Activated effector memory CD4-positive, alpha-beta T cell treated with anti-CD3 and anti-CD28 coated beads, Interleukin-2, amount 50 U/mL, for 16 hours (primary cell): ENCODE results near the gene DNAJC7.
A peak's percentile ranks its signal among the peaks of the same experiment; 100 is the strongest.
"Not testable (repeated sequence)": the region's sequence is repeated elsewhere in the genome, so short reads cannot be mapped to it uniquely, and the experiment has no call there.

Experiments used
- DNase-seq: peaks from one replicate; pipeline ENCODE4 v3.0.0-alpha.2; 2020

DNAJC7 gene

GRCh38 chr17:42039794-42040763, 22.8 kb upstream of the DNAJC7 start:
- DNase-seq = no peak

GRCh38 chr17:42038221-42038973, 21.2 kb upstream of the DNAJC7 start:
- no peak for DNase-seq

GRCh38 chr17:42034059-42034458, 16.8 kb upstream of the DNAJC7 start:
- DNase-seq = no peak

- no peak for DNase-seq
Measured at GRCh38 chr17:42031584-42031983, 14.3 kb upstream of the DNAJC7 start.

GRCh38 chr17:42028791-42029127, 11.5 kb upstream of the DNAJC7 start:
- no peak for DNase-seq

GRCh38 chr17:42027961-42028790, 10.9 kb upstream of the DNAJC7 start:
- no peak for DNase-seq

- no peak for DNase-seq
Measured at GRCh38 chr17:42027590-42027889, 10.3 kb upstream of the DNAJC7 start.

GRCh38 chr17:42026857-42027589, 9.8 kb upstream of the DNAJC7 start:
- no peak for DNase-seq

- no peak for DNase-seq
Measured at GRCh38 chr17:42025936-42026335, 8.7 kb upstream of the DNAJC7 start.

GRCh38 chr17:42025191-42025579, 7.9 kb upstream of the DNAJC7 start:
- DNase-seq = no peak

GRCh38 chr17:42023524-42024349, 6.5 kb upstream of the DNAJC7 start:
- no peak for DNase-seq

- not testable (repeated sequence) for DNase-seq
Measured at GRCh38 chr17:42020845-42021244, 3.6 kb upstream of the DNAJC7 start.

GRCh38 chr17:42019509-42020404, 2.5 kb upstream of the DNAJC7 start, which contains the start of gene NKIRAS2:
Gene NKIRAS2 (plus strand): TSS chr17:42020090. CDS start chr17:42021578, 1,488 bp downstream.
- peak; percentile 98 for DNase-seq

- no peak for DNase-seq
Measured at GRCh38 chr17:42018988-42019387, 1.7 kb upstream of the DNAJC7 start.

- DNase-seq = no peak
Measured at GRCh38 chr17:42018339-42018738, 1.1 kb upstream of the DNAJC7 start.

GRCh38 chr17:42017866-42018200, 594 bp upstream of the DNAJC7 start:
- DNase-seq = no peak

- peak; percentile 74 for DNase-seq
Measured at GRCh38 chr17:42016411-42016831, 818 bp downstream of the DNAJC7 start.

GRCh38 chr17:42013740-42014139, 3.5 kb downstream of the DNAJC7 start:
- not testable (repeated sequence) for DNase-seq

- DNase-seq = not testable (repeated sequence)
Measured at GRCh38 chr17:42012363-42012762, 4.9 kb downstream of the DNAJC7 start.

- no peak for DNase-seq
Measured at GRCh38 chr17:42010898-42011516, 6.2 kb downstream of the DNAJC7 start.
